Measurements from ENCODE around the gene NFATC3. TPM values are rescaled to one million over a fixed set of nuclear protein-coding genes. Genes with fewer than 3 reads are reported as not detected.

The NFATC3 gene
- total RNA-seq, 4 donors from 2014 or later: 67.7 to 107 (median 71.7) TPM

DNA sequence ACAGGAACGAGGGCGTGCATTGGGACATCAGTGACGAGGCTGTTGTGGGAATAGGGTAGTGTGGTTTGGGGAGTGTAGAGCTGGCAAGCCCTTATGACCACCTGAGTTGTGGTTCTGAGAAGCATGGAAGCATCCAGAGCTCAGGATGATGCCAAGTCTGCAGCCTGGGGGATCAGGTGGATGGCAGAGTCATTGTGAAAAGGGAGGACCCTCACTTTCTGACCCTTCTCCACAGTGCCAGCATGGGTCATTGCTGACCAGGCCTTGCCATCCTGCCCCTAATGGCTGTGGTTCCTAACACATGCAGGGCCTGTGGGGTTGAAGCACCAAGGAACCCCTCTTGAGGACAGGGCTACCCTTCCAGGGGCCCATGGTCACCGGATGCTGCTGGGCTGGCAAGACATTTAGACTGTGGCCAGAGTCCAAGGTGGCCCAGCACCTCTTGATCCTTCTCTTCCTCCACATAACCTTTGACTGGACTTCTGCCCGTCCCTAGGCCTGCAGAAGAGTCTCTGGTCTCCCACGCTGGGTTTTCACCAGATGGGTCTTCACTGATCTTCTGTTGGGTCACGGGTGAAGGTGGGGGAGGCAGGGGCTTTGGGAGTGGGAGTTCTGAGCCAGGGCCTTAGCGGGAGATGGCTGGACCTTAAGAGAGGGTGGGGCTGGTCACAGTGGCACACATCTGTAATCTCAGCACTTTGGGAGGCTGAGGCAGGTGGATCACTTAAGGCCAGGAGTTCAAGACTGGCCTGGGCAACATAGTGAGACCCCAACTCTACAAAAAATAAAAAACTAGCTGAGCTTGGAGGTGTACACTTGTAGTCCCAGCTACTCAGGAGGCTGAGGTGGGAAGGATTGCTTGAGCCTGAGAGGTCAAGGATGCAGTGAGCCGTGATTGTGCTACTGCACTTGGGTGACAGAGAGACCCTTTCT is 158.0 kb downstream of the NFATC3 start:
- H3K4me3 ChIP-seq (replicated peaks in 1 of 3): no peak overlapping the region
- no peak overlapping the region for H3K27ac ChIP-seq
- no peaks in the 10 kb centered on the region for H3K36me3 ChIP-seq
- H3K9me3 ChIP-seq: no peaks in the 10 kb centered on the region
- 87 to 96% methylated on average over 8 of the region's 9 CpGs for WGBS, 2 donors
- no peak for DNase-seq
- intact Hi-C loops (cut with DNase I): loop anchor here (5.0 to 10.0 kb wide), 2 partner anchors 84 to 262 kb away; no protein-coding TSS in a partner anchor
- TF ChIP-seq, protein P1, sequence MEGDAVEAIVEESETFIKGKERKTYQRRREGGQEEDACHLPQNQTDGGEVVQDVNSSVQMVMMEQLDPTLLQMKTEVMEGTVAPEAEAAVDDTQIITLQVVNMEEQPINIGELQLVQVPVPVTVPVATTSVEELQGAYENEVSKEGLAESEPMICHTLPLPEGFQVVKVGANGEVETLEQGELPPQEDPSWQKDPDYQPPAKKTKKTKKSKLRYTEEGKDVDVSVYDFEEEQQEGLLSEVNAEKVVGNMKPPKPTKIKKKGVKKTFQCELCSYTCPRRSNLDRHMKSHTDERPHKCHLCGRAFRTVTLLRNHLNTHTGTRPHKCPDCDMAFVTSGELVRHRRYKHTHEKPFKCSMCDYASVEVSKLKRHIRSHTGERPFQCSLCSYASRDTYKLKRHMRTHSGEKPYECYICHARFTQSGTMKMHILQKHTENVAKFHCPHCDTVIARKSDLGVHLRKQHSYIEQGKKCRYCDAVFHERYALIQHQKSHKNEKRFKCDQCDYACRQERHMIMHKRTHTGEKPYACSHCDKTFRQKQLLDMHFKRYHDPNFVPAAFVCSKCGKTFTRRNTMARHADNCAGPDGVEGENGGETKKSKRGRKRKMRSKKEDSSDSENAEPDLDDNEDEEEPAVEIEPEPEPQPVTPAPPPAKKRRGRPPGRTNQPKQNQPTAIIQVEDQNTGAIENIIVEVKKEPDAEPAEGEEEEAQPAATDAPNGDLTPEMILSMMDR (IDR thresholded peaks at IDR 0.05): no peak
- no peak for TF ChIP-seq POLR2A (IDR thresholded peaks at IDR 0.05)
- peaks cover 26 to 37% of the 10 kb centered on the region in 2 donors for H3K4me1 ChIP-seq
- H3K27me3 ChIP-seq: no peaks in the 10 kb centered on the region

DNA sequence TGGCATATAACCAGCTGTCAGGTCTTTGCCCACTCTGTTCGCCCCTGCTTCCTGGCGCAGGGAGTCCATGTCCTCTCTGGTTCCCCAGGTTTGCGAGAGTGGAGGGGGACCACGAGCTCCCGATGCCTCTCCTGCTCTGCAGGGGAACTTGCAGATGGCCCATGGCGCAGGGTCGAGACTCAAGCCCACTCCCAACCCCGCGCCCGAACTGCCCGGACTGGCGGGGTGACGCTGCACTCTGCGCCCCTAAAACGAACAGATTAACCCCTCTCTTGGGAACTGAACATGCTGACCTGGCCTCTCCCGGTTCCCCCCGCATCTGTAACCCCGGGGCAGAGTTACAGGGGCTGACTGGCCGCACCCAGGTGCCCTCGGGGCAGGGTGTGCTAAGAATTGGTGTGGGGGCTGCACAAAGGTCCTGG is 159.3 kb downstream of the NFATC3 start:
- peak overlapping the region in 1 of 3 donors; percentile 61 for H3K27ac ChIP-seq
- intact Hi-C loops (cut with DNase I): loop anchor here (5.0 to 10.0 kb wide), 2 partner anchors 83 to 260 kb away; no protein-coding TSS in a partner anchor

DNA sequence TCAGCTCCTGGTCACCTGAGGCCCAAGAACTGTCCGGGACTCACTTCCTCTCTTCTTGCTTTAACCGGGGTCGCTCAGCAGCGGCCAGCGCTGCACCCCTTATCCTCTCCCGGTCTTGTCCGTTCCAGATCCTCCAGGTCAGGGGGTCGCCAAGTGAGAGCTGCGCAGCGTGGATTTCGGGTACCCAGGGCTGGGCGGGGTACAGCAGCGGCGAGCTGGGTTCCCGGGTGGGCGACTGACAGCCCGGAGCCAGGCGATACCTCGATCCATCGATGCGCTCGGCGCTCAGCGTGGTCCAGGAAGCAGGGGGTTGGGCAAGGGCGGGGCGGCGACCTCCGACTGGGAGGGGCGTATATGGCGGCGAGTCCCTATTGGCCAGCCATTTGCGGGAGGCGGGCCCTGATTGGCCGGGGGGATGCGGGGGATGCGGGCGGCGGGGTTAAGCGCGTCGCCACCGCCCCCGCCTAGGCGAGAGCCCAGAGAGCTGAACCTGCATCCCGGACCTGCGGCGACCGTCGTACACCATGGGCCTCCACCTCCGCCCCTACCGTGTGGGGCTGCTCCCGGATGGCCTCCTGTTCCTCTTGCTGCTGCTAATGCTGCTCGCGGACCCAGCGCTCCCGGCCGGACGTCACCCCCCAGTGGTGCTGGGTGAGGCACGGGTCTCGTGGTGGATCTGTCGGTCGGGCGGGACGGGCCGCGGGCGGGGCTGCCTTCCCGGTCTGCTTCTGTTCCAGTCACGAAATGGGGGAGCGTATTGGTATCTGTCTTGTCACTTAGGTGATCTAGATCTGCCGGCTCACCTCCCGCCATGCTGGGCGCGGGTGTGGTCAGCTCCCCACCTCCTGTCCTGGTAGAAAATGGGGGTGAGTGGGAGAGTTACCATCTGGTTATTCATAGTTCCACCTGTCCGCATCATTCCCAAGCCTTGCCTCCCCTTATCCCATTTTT is 160.0 kb downstream of the NFATC3 start, which contains the start of gene PLA2G15:
Gene PLA2G15 (plus strand): TSS at position 471 of the 951 bp plus-strand sequence. CDS start 54 bp downstream, at position 525.
- peak within 1 kb of the TSS; percentile 71 to 83 (median 77) for H3K4me3 ChIP-seq (replicated peaks in 1 of 3)
- no peaks in the 10 kb centered on the region for H3K9me3 ChIP-seq
- H3K36me3 ChIP-seq: peaks cover 0 to 7% of the 10 kb centered on the region in 2 donors
- no peaks in the 10 kb centered on the region for H3K27me3 ChIP-seq
- peaks cover 22 to 28% of the 10 kb centered on the region in 2 donors for H3K4me1 ChIP-seq
- WGBS, 2 donors: 5 to 6% methylated on average over 6 to 13 of the region's 75 CpGs
- intact Hi-C loops (cut with DNase I): loop anchor here (5.0 to 10.0 kb wide), 2 partner anchors 82 to 260 kb away; no protein-coding TSS in a partner anchor
- DNase-seq: peak; percentile 94 to 96
- TF ChIP-seq POLR2A (IDR thresholded peaks at IDR 0.05): peak in 1 of 2 donors; percentile 74
- TF ChIP-seq, protein P1 (IDR thresholded peaks at IDR 0.05): no peak
- H3K27ac ChIP-seq: peak within 1 kb of the TSS in 2 of 3 donors; percentile 35 to 61

More for the DNA sequence above, 159.3 kb downstream of the NFATC3 start:
- Histone ChIP-seq H3K4me3 (replicated peaks in 1 of 3) (peak overlapping the region; percentile 71 to 83 (median 77)), H3K9me3 (no peaks in the 10 kb centered on the region), H3K36me3 (peaks cover 0 to 3% of the 10 kb centered on the region in 2 donors), H3K27me3 (no peaks in the 10 kb centered on the region), H3K4me1 (peaks cover 22 to 34% of the 10 kb centered on the region in 2 donors)
- TF ChIP-seq, protein P1 (IDR thresholded peaks at IDR 0.05): no peak
- TF ChIP-seq POLR2A (IDR thresholded peaks at IDR 0.05): no peak
- 7 to 20% methylated on average over 8 to 18 of the region's 20 CpGs for WGBS, 2 donors
- no peak for DNase-seq

DNA sequence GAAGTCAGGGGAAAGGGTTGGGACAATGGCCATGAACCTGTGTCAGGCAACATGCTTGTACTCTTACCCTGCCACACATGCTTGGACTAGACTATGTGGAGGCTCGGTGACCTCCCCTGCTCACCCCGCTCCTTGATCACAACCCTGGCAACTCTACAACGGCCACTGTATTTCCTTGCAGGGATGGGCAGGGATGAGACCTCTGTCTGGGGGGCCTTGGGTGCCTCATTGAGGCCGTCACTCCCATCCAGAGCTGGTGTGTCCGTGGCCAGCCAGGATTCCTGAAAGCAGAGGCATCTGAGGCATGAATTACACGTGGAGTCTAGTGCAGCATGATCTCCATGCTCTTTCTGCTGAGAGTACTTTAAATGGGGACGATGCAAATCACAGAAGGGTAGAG is 161.0 kb downstream of the NFATC3 start:
- no peak overlapping the region for H3K27ac ChIP-seq
- H3K27me3 ChIP-seq: no peaks in the 10 kb centered on the region
- intact Hi-C loops (cut with DNase I): loop anchor here (10.0 kb wide), 1 partner anchor 259 kb away; no protein-coding TSS in a partner anchor

More for the DNA sequence above, 161.0 kb downstream of the NFATC3 start:
- peak overlapping the region in 1 of 3 donors; percentile 83 for H3K4me3 ChIP-seq (replicated peaks in 1 of 3)
- H3K4me1 ChIP-seq: peaks cover 22 to 26% of the 10 kb centered on the region in 2 donors
- H3K36me3 ChIP-seq: peaks cover 7 to 9% of the 10 kb centered on the region in 2 donors
- no peaks in the 10 kb centered on the region for H3K9me3 ChIP-seq
- DNase-seq: no peak
- TF ChIP-seq, protein P1 (IDR thresholded peaks at IDR 0.05): no peak
- no peak for TF ChIP-seq POLR2A (IDR thresholded peaks at IDR 0.05)
- WGBS, 2 donors: 79 to 86% methylated on average over 5 to 6 of the region's 7 CpGs
